Measurements from ENCODE around the gene HOMER3. TPM values are rescaled to one million over a fixed set of nuclear protein-coding genes. Genes with fewer than 3 reads are reported as not detected.

Gene HOMER3
- total and polyA plus RNA-seq, 2 of the 13 experiments (the other 11 are each of a cell fraction or from before 2014, with no cell fraction given): 21.3 to 27.3 TPM

GRCh38 chr19:18919086-18919899, 21.7 kb downstream of the HOMER3 start, which contains the start of the genes COPE and DDX49 (continued):
- TF ChIP-seq ZNF747 (CRISPR knock-in tag; IDR thresholded peaks at IDR 0.05; ENCODE audit: borderline replicate concordance) (peak; percentile 66; the same call in 1 of the 2 replicates), U2AF1 (optimal IDR thresholded peaks at IDR 0.05; ENCODE audit: low read depth, low read length) (peak; percentile 62), HNF1B (CRISPR knock-in tag; IDR thresholded peaks at IDR 0.05) (peak; percentile 80; the same call in 1 of the 2 replicates), ZNF383 (CRISPR knock-in tag; IDR thresholded peaks at IDR 0.05; ENCODE audit: borderline replicate concordance) (0 out of 2 replicates have a peak, but pooled peaks have one; percentile 44), STAG1 (CRISPR knock-in tag; IDR thresholded peaks at IDR 0.05) (no peak), ARHGAP35 (CRISPR knock-in tag; IDR thresholded peaks at IDR 0.05; ENCODE audit: borderline replicate concordance) (no peak), ATF5 (CRISPR knock-in tag; IDR thresholded peaks at IDR 0.05; ENCODE audit: low read depth) (no peak), MNT (IDR thresholded peaks at IDR 0.05) (peak; percentile 83), CAMTA2 (CRISPR knock-in tag; IDR thresholded peaks at IDR 0.05; ENCODE audit: borderline replicate concordance) (no peak), E2F1 (CRISPR knock-in tag; IDR thresholded peaks at IDR 0.05) (peak; percentile 58; the same call in 1 of the 2 replicates), MED13 (CRISPR knock-in tag; IDR thresholded peaks at IDR 0.05) (peak; percentile 54; the same call in 1 of the 2 replicates), ZNF703 (CRISPR knock-in tag; IDR thresholded peaks at IDR 0.05; ENCODE audit: borderline replicate concordance) (no peak), ZEB1 (IDR thresholded peaks at IDR 0.05; ENCODE audit: insufficient replicate concordance, low read depth) (no peak), TIGD3 (CRISPR knock-in tag; IDR thresholded peaks at IDR 0.05; ENCODE audit: borderline replicate concordance) (no peak), BRF2 (CRISPR knock-in tag; IDR thresholded peaks at IDR 0.05) (no peak), MED1 (CRISPR knock-in tag; IDR thresholded peaks at IDR 0.05) (peak; percentile 54), ZHX1 (CRISPR knock-in tag; IDR thresholded peaks at IDR 0.05; ENCODE audit: low read depth) (0 out of 2 replicates have a peak, but pooled peaks have one; percentile 15)
